Stimulated activated naive CD8-positive, alpha-beta T cell treated with anti-CD3 and anti-CD28 coated beads, Interleukin-15, amount 100 ng/mL, for 72 hours (primary cell): ENCODE data around the gene METTL9.
"Not testable (repeated sequence)": the region's sequence is repeated elsewhere in the genome, so short reads cannot be mapped to it uniquely, and the experiment has no call there.

Source experiments
- ATAC-seq: fragments of 150-1000 bp; cut with Tn5 transposase; 2 replicates; pipeline ENCODE4 v1.10.0; 2021; ENCODE audit warnings: mild to moderate bottlenecking, moderate library complexity
- DNase-seq, 2 donors: peaks; one replicate each; pipeline ENCODE4 v3.0.0; 2021 to 2022
- H3K27ac Mint-ChIP-seq, 2 donors: one replicate each; pipeline ENCODE4 v1.8.0; 2022; ENCODE audit warnings: mild to moderate bottlenecking in 2 of 2, mixed read lengths in 2 of 2, moderate library complexity in 2 of 2
- H3K27me3 Mint-ChIP-seq: one replicate; pipeline ENCODE4 v1.8.0; 2022; ENCODE audit warnings: mixed read lengths
- H3K4me1 Mint-ChIP-seq: one replicate; pipeline ENCODE4 v1.8.0; 2022; ENCODE audit warnings: mild to moderate bottlenecking, mixed read lengths
- H3K4me3 Mint-ChIP-seq, 2 donors: one replicate each; pipeline ENCODE4 v1.8.0; 2022; ENCODE audit warnings: mild to moderate bottlenecking in 2 of 2, mixed read lengths in 2 of 2, moderate library complexity in 1 of 2
- H3K9me3 Mint-ChIP-seq, 2 donors: one replicate each; pipeline ENCODE4 v1.8.0; 2022; ENCODE audit warnings: mixed read lengths in 2 of 2

Gene METTL9

GRCh38 chr16:21599122-21600030, at the start of gene METTL9:
Gene METTL9, plus strand, starts transcription at chr16:21599577. Its CDS starts 157 bp downstream, at chr16:21599734.
- ATAC-seq (peak; percentile 94), DNase-seq (peak; percentile 96)
- Mint-ChIP-seq H3K4me3 (peak within 1 kb of the TSS; percentile 87 to 98), H3K27ac (peak within 1 kb of the TSS; percentile 93 to 96), H3K9me3 (no peaks in the 10 kb centered on the region), H3K4me1 (peaks cover 59% of the 10 kb centered on the region), H3K27me3 (no peaks in the 10 kb centered on the region)

DNA sequence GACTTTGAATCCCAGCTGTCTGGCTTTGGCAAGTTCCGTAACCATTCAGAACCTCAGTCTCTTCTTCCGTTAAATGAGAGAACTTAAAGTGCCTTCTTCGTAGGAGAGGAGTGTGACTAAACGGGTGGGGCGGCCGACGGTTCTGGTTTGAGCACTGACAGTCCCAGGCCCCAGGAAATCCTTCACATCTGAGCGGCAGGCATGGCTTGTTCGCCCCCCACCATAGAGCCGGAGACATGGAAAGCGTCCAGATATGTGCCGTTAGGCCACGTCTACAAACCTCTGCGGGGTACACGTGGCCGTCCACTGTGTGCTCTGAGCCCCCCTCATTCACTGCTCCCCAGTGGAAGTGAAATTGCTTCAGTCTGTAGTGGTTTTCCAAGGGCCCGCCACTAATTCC, 49.4 kb upstream of the METTL9 start:
- DNase-seq, H3K4me3 Mint-ChIP-seq, H3K27ac Mint-ChIP-seq, ATAC-seq, H3K9me3 Mint-ChIP-seq: not testable (repeated sequence)
- peaks cover 15% of the 10 kb centered on the region for H3K27me3 Mint-ChIP-seq
- H3K4me1 Mint-ChIP-seq, result peaks cover 14% of the 10 kb centered on the region

- not testable (repeated sequence) for ATAC-seq, H3K4me3 Mint-ChIP-seq, DNase-seq, H3K27ac Mint-ChIP-seq, H3K9me3 Mint-ChIP-seq
- H3K4me1 Mint-ChIP-seq, result peaks cover 19% of the 10 kb centered on the region
- peaks cover 17% of the 10 kb centered on the region for H3K27me3 Mint-ChIP-seq
Observed at GRCh38 chr16:21550435-21550834, 48.9 kb upstream of the METTL9 start.

- H3K4me3 Mint-ChIP-seq, H3K9me3 Mint-ChIP-seq, ATAC-seq, H3K27ac Mint-ChIP-seq, DNase-seq: not testable (repeated sequence)
- peaks cover 21% of the 10 kb centered on the region for H3K4me1 Mint-ChIP-seq
- peaks cover 23% of the 10 kb centered on the region for H3K27me3 Mint-ChIP-seq
Observed at GRCh38 chr16:21551076-21551475, 48.3 kb upstream of the METTL9 start.

DNA sequence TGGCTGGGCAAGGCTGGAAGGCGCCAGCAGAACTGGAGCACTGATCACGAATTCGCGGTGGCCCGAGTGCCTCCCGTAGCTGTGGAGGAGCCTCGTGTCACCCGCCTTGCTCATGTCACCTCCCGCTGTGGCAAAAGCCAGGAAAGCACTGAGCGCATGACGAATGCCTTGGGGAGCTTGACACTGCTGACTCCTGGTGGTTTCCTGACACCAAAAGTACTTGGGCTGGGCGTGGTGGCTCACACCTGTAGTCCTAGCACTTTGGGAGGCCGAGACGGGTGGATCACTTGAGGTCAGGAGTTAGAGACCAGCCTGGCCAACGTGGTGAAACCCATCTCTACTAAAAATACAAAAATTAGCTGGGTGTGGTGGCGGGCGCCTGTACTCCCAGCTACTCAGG, 47.8 kb upstream of the METTL9 start:
- DNase-seq, H3K9me3 Mint-ChIP-seq: not testable (repeated sequence)

GRCh38 chr16:21553481-21554296, 45.7 kb upstream of the METTL9 start:
- DNase-seq, H3K9me3 Mint-ChIP-seq, H3K27ac Mint-ChIP-seq, ATAC-seq, H3K4me3 Mint-ChIP-seq: not testable (repeated sequence)
- Mint-ChIP-seq H3K27me3 (peaks cover 31% of the 10 kb centered on the region), H3K4me1 (peaks cover 21% of the 10 kb centered on the region)

More for the DNA sequence above, 47.8 kb upstream of the METTL9 start:
- not testable (repeated sequence) for ATAC-seq, H3K4me3 Mint-ChIP-seq, H3K27ac Mint-ChIP-seq
- peaks cover 23% of the 10 kb centered on the region for H3K27me3 Mint-ChIP-seq
- H3K4me1 Mint-ChIP-seq, result peaks cover 21% of the 10 kb centered on the region

DNA sequence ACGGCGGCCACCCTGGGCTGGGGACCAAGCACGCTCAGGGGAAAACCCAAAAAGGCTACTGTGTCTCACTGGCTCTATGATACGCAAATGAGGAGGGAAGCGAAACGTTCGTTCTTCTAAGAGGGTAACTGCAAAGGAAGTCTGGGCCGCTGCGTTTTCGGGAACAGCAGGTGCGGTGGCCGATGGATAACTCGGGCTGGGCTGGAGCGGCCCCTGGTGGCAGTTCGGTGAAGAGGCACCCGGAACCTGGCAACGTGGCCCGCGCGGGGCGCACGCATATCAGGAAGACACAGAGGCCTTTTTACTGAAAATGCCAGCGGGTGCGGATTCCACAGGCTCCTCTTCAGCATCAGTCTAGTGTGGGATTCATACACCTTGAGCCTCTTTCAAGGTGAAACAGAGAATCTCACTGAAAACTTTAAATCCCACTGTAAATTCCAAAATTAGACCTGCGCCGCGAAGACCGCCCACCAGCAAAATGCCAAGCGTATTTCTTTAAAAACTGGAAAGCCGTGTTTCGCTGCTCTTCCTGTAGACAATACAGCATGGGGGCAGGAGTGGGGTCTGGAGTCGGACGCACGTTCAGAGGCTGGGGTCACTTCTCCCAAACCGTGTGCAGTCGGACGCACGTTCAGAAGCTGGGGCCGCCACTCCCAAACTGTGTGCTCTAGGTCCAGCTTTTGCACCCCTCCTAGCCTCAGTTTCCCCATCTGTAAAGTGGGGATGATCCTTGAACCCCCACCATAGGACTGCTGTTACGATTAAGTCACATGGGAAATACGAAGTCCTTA, 44.4 kb upstream of the METTL9 start:
- peaks cover 21% of the 10 kb centered on the region for H3K4me1 Mint-ChIP-seq
- peak overlapping the region; percentile 67 to 68 for H3K4me3 Mint-ChIP-seq
- peak; percentile 96 to 97 for DNase-seq
- peak; percentile 98 for ATAC-seq
- H3K27me3 Mint-ChIP-seq, result peaks cover 31% of the 10 kb centered on the region
- peak overlapping the region; percentile 40 to 49 for H3K27ac Mint-ChIP-seq
- no peaks in the 10 kb centered on the region for H3K9me3 Mint-ChIP-seq

DNA sequence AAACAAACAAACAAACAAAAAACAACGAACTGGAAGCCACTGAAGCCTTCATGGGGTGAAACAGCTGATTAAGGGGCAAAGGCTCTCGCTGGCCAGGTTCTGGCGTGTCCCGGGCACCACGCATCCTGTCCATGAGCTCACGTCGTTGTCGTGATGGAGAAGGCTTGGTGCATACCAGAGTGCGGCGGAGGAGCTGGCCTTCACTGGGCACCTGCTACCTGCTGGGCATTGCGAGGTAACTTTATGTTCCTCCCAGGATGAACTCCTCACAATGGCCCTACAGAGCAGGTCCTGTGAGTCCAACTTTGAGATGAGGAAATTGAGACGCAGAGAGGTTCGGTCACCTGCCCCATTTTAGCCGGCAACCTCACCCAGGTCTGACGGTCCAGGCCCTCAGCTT, 43.8 kb upstream of the METTL9 start:
- H3K4me3 Mint-ChIP-seq, ATAC-seq, H3K9me3 Mint-ChIP-seq, DNase-seq: not testable (repeated sequence)
- Mint-ChIP-seq H3K27me3 (peaks cover 31% of the 10 kb centered on the region), H3K4me1 (peaks cover 21% of the 10 kb centered on the region), H3K27ac (peak overlapping the region in 1 of 2 donors; percentile 49)

DNA sequence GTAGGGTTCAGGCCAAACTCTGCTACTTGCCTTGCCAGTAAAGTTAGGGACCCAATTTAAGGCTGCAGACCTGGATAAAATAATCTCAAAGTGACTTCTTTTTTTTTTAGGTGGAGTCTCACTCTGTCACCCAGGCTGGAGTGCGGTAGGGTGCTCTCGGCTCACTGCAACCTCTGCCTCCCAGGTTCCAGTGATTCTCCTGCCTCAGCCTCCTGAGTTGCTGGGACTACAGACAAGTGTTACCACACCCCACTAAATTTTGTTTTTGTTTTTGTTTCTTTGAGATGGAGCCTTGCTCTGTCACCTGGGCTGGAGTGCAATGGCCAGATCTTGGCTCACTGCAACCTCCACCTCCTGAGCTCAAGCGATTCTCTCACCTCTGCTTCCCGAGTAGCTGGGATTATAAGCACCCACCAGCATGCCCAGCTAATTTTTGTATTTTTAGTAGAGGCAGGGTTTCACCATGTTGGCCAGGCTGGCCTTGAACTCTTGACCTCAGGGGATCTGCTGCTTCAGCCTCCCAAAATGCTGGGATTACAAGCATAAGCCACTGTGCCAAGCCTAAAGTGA, 43.3 kb upstream of the METTL9 start:
- Mint-ChIP-seq H3K27me3 (peaks cover 31% of the 10 kb centered on the region), H3K4me1 (peaks cover 21% of the 10 kb centered on the region), H3K27ac (peak overlapping the region in 1 of 2 donors; percentile 69)
- ATAC-seq, H3K9me3 Mint-ChIP-seq, DNase-seq, H3K4me3 Mint-ChIP-seq: not testable (repeated sequence)

DNA sequence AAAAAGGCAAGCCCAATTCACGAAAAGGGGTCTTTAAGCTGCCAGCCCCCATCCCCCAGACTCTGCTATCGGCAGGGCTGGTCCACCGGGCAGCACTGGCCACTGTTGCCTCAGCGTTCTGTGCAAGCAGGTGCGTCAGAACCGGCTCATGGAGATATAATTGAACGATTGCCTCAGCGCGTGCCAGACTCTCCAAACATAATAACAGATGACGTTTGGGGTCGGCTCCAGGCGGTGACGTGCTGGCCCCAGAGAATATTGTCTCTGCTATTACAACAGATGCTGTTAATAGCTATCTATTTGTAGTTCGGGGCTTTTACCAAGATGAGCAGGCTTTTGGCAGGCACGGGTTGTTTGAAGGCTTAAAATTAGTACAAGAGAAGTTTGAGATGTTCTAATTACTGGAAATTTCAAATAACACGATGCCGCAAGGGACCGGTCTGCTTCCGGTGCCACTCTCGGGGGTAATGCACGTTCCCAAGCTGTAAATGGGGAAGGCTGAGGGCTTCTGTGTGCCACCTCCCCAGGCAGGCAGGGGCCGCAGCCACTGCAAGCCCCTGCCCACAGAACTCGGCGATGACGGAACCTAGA, 42.6 kb upstream of the METTL9 start:
- not testable (repeated sequence) for H3K4me3 Mint-ChIP-seq, ATAC-seq, H3K9me3 Mint-ChIP-seq, DNase-seq, H3K27ac Mint-ChIP-seq
- H3K27me3 Mint-ChIP-seq, result peaks cover 31% of the 10 kb centered on the region
- H3K4me1 Mint-ChIP-seq, result peaks cover 21% of the 10 kb centered on the region

GRCh38 chr16:21560462-21560861, 38.9 kb upstream of the METTL9 start:
- H3K9me3 Mint-ChIP-seq, result no peaks in the 10 kb centered on the region
- H3K4me1 Mint-ChIP-seq, result peaks cover 2% of the 10 kb centered on the region
- peaks cover 14% of the 10 kb centered on the region for H3K27me3 Mint-ChIP-seq
- no peak for ATAC-seq
- no peak overlapping the region for H3K27ac Mint-ChIP-seq
- H3K4me3 Mint-ChIP-seq, result no peak overlapping the region
- no peak for DNase-seq

- Mint-ChIP-seq H3K4me3 (no peak overlapping the region), H3K27ac (no peak overlapping the region), H3K27me3 (no peaks in the 10 kb centered on the region), H3K9me3 (no peaks in the 10 kb centered on the region), H3K4me1 (no peaks in the 10 kb centered on the region)
- ATAC-seq (no peak), DNase-seq (no peak)
Observed at GRCh38 chr16:21563676-21564075, 35.7 kb upstream of the METTL9 start.

- H3K27ac Mint-ChIP-seq, ATAC-seq, DNase-seq, H3K9me3 Mint-ChIP-seq, H3K4me3 Mint-ChIP-seq, H3K4me1 Mint-ChIP-seq, H3K27me3 Mint-ChIP-seq: not testable (repeated sequence)
Observed at GRCh38 chr16:21564367-21564766, 35.0 kb upstream of the METTL9 start.

GRCh38 chr16:21565507-21565860, 33.9 kb upstream of the METTL9 start:
- ATAC-seq, result no peak
- H3K4me1 Mint-ChIP-seq, result no peaks in the 10 kb centered on the region
- no peaks in the 10 kb centered on the region for H3K27me3 Mint-ChIP-seq
- H3K4me3 Mint-ChIP-seq, result no peak overlapping the region
- H3K27ac Mint-ChIP-seq, result no peak overlapping the region
- DNase-seq, result no peak
- H3K9me3 Mint-ChIP-seq, result no peaks in the 10 kb centered on the region
